ENCODE data around the gene TTC24. TPM values are rescaled to one million over a fixed set of nuclear protein-coding genes. Genes with fewer than 3 reads are reported as not detected.

TTC24 gene
- total and polyA plus RNA-seq, 10 of the 15 experiments (the other 5 are each of a cell fraction or from before 2014, with no cell fraction given), result 0.05 to 6.4 (median 2.9) TPM; not detected in 1

DNA sequence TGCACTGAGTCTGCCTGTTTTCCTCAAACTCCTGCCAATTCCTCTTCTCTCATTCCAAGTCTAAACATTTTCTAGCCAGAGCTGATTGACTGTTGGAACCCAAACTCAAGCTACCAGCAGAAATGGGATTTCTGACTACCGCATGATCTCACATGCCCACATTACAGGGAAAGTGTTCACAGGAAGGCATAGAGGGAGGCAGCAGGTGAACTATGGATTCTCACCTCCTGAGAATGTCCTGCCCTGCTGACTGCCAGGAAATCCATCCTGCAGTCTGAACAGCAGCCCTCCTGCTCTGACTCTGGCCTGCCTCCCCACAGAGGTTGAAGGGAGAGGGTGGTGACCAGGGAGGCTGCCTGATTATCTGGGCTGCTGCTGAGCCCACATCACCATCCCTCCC lies 29.7 kb upstream of the TTC24 start:
- peaks cover 0 to 2% of the 10 kb centered on the region in 2 experiments; a peak in 3 of 4 replicates for H3K36me3 ChIP-seq (ENCODE audit: control insufficient read depth in 2 of 2, insufficient read depth in 2 of 2, low read length in 1 of 2)
- no peaks in the 10 kb centered on the region for H3K4me1 ChIP-seq (ENCODE audit: control insufficient read depth, insufficient read depth, low read length)
- ChIA-PET POLR2A (no interaction called here), SMC1A (ENCODE audit: uncharacterized antibody, unreplicated experiment) (interaction anchor here (0.6 kb wide), 1 partner anchor 66 kb away, joined by 3 read pairs; no protein-coding TSS in a partner anchor), RAD21 (ENCODE audit: unreplicated experiment) (interaction anchor here (1.1 kb wide), 1 partner anchor 69 kb away, joined by 5 read pairs; no protein-coding TSS in a partner anchor), CTCF (interaction anchor here (0.7 kb wide), 1 partner anchor 48 kb away, joined by 3 read pairs; no protein-coding TSS in a partner anchor)
- no TSS peak for BruUV-seq (replicated peaks)
- no peak overlapping the region for H3K4me2 ChIP-seq (ENCODE audit: control insufficient read depth, insufficient read depth)
- no peaks in the 10 kb centered on the region for H3K27me3 ChIP-seq (replicated peaks in 1 of 2; ENCODE audit: control insufficient read depth in 2 of 2, insufficient read depth in 2 of 2, low read length in 1 of 2)
- 94% methylated on average over 1 of the region's 1 CpG for WGBS (ENCODE audit: insufficient coverage, insufficient replicate concordance, low lambda C conversion rate, missing lambda C conversion rate)
- no peaks in the 10 kb centered on the region for H3K79me2 ChIP-seq (ENCODE audit: control insufficient read depth, insufficient read depth, low read length)
- no peak for FAIRE-seq
- no peak overlapping the region for H3K9ac ChIP-seq (ENCODE audit: control insufficient read depth, insufficient read depth, low read length)
- intact Hi-C loops (cut with micrococcal nuclease; ENCODE audit: unreplicated experiment) (no loop called here), in situ Hi-C loops (cut with MboI) (no loop called here)
- no peak overlapping the region for H3K27ac ChIP-seq (ENCODE audit: control insufficient read depth, insufficient read depth)
- no peak overlapping the region for H2AFZ ChIP-seq (ENCODE audit: control insufficient read depth, low read depth, low read length)
- DNase-seq (ENCODE audit: low read depth, low spot score), result no peak
- TF ChIP-seq, protein P1, sequence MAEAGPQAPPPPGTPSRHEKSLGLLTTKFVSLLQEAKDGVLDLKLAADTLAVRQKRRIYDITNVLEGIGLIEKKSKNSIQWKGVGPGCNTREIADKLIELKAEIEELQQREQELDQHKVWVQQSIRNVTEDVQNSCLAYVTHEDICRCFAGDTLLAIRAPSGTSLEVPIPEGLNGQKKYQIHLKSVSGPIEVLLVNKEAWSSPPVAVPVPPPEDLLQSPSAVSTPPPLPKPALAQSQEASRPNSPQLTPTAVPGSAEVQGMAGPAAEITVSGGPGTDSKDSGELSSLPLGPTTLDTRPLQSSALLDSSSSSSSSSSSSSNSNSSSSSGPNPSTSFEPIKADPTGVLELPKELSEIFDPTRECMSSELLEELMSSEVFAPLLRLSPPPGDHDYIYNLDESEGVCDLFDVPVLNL (IDR thresholded peaks at IDR 0.05; ENCODE audit: low read depth, low read length), result no peak
- TF ChIP-seq GATAD2B (conservative IDR thresholded peaks at IDR 0.05; ENCODE audit: low read depth) (no peak), PAX5 (IDR thresholded peaks at IDR 0.05; ENCODE audit: borderline replicate concordance, low read depth, low read length) (no peak), MXI1 (IDR thresholded peaks at IDR 0.05; ENCODE audit: low read depth, low read length) (no peak), IRF3 (IDR thresholded peaks at IDR 0.05) (no peak), NFYB (IDR thresholded peaks at IDR 0.05; ENCODE audit: insufficient read depth, low read depth, low read length) (no peak), ZNF24 (IDR thresholded peaks at IDR 0.05) (no peak)
- TF ChIP-seq, protein P2, sequence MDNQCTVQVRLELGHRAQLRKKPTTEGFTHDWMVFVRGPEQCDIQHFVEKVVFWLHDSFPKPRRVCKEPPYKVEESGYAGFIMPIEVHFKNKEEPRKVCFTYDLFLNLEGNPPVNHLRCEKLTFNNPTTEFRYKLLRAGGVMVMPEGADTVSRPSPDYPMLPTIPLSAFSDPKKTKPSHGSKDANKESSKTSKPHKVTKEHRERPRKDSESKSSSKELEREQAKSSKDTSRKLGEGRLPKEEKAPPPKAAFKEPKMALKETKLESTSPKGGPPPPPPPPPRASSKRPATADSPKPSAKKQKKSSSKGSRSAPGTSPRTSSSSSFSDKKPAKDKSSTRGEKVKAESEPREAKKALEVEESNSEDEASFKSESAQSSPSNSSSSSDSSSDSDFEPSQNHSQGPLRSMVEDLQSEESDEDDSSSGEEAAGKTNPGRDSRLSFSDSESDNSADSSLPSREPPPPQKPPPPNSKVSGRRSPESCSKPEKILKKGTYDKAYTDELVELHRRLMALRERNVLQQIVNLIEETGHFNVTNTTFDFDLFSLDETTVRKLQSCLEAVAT (IDR thresholded peaks at IDR 0.05), result no peak
- TF ChIP-seq, protein P3, sequence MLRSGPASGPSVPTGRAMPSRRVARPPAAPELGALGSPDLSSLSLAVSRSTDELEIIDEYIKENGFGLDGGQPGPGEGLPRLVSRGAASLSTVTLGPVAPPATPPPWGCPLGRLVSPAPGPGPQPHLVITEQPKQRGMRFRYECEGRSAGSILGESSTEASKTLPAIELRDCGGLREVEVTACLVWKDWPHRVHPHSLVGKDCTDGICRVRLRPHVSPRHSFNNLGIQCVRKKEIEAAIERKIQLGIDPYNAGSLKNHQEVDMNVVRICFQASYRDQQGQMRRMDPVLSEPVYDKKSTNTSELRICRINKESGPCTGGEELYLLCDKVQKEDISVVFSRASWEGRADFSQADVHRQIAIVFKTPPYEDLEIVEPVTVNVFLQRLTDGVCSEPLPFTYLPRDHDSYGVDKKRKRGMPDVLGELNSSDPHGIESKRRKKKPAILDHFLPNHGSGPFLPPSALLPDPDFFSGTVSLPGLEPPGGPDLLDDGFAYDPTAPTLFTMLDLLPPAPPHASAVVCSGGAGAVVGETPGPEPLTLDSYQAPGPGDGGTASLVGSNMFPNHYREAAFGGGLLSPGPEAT (IDR thresholded peaks at IDR 0.05; ENCODE audit: low read depth), result no peak
- no peaks in the 10 kb centered on the region for H4K20me1 ChIP-seq (ENCODE audit: control insufficient read depth, insufficient read depth)
- no peak for ATAC-seq
- no peaks in the 10 kb centered on the region for H3K9me3 ChIP-seq (replicated peaks; ENCODE audit: control insufficient read depth, insufficient read depth, low read length)
- no peak overlapping the region for H3K4me3 ChIP-seq

Data from GM12878 (cell line).